GM12801 (cell line): ENCODE measurements around the gene MEI4.

Source experiments
- TF ChIP-seq, protein P1 (sequence below): IDR thresholded peaks from one replicate; pipeline ENCODE4 v1.5.1; 2011; ENCODE audit warnings: control low read depth; ENCODE audit not compliant: insufficient read length; ENCODE audit errors: extremely low read depth

Gene MEI4

DNA sequence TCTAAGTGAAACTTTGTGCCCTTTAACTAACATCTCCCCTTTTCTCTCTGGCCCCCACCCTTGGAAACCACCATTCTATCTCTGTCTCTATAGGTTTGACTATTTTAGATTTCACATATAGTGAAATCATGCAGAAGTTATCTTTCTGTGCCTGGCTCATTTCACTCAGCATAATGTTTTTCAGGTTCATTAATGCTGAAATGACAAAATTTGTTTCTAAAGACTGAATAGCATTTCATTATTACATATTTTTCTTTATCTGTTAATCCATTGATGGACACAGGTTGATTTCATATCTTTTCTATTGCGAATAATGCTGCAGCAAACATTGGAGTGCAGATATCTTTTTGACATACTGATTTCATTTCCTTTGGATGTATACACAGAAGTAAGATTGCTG lies 30.7 kb downstream of the MEI4 start:
- TF ChIP-seq, protein P1, sequence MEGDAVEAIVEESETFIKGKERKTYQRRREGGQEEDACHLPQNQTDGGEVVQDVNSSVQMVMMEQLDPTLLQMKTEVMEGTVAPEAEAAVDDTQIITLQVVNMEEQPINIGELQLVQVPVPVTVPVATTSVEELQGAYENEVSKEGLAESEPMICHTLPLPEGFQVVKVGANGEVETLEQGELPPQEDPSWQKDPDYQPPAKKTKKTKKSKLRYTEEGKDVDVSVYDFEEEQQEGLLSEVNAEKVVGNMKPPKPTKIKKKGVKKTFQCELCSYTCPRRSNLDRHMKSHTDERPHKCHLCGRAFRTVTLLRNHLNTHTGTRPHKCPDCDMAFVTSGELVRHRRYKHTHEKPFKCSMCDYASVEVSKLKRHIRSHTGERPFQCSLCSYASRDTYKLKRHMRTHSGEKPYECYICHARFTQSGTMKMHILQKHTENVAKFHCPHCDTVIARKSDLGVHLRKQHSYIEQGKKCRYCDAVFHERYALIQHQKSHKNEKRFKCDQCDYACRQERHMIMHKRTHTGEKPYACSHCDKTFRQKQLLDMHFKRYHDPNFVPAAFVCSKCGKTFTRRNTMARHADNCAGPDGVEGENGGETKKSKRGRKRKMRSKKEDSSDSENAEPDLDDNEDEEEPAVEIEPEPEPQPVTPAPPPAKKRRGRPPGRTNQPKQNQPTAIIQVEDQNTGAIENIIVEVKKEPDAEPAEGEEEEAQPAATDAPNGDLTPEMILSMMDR = no peak

DNA sequence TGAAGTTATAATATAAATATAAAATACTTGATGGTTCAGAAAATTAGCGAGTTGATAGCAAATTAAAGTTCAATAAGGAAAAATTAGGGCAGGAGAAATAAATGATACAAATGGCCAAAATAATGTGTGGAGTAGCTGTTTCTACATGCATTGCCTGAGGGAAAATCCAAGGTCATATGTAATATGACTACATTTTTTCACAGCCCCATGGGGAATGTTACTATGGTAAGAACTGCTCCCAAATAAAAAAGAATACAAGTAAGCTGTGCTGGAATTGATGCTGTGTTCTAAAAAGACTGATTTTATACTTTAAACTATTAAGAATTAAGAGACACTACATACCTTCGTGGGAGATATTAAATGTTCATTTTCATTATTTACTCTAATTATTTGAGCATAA lies 34.1 kb downstream of the MEI4 start:
- TF ChIP-seq, protein P1 = no peak

DNA sequence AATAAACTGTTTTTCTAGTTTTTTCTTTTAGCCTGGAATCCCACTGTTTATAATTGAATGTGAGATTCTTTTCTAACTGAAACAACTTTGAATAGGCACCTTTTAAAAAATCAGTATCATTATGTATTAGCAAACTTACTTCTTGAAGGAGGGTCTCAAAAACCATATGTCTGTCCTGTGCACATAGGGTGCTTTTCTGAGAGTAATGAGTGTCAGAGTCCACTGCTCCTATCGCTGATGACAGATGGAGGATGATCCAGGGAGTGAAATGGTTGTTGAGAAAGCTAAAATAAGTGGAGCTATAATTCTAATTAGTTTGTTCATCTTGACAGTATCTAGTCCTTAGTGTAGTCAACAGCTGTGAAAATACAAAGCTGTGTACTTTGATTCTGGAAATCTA lies 35.8 kb downstream of the MEI4 start:
- TF ChIP-seq, protein P1 = no peak

DNA sequence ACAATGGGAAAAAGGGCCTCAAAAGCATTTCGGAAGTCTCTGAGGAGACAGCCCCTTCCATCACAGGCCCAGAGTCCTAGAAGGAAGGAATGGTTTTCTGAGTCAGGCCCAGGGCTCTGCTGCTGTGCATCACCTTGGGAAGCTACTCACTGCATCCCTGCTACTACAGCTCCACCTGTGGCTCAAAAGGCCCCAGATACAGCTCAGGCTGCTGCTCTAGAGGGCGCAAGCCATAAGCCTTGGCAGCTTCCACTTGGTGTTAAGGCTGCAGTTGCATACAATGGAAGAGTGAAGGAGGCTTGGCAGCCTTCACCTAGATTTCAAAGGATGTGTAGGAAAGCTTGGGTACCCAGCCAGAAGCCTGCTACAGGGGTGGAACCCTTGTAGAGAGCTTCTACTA lies 54.8 kb downstream of the MEI4 start:
- TF ChIP-seq, protein P1 = no peak

DNA sequence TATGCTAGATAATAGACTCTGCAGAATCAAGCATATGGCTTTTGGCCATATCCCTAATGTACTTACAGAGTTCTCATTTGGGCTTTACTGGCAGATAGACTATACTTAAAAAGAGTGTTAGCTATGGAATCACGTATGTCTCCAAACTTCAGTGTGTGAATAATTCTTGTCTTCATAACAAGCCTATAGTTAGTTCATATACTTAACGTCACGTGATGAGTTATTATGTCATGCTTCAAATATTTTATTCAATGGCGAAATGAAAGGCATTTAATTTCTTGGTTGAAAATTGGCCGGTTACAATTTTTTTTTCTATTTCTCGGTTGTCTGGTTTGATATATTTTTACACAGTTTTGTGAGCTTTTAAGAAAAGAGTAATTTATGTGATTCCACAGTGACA lies 62.7 kb downstream of the MEI4 start:
- TF ChIP-seq, protein P1 = no peak

DNA sequence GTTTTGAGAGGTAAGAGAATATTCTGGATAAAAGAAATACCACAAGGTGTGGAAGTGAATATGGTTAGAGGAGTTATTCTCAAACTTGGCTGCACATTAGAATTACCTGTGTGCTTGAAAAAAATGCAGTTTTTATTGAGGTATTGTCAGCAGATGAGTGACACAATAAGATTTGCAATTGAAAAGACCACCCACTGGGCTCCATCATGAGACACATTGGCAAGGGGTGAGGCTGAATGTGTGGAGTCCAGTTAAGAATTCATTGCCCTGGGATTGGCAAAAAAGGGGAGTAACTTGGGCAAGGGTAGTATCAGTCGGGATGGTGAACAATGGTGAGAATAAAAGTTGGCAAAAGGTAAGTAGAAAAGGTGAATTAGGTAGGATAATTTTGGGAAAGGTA lies 63.5 kb downstream of the MEI4 start:
- TF ChIP-seq, protein P1 = no peak

DNA sequence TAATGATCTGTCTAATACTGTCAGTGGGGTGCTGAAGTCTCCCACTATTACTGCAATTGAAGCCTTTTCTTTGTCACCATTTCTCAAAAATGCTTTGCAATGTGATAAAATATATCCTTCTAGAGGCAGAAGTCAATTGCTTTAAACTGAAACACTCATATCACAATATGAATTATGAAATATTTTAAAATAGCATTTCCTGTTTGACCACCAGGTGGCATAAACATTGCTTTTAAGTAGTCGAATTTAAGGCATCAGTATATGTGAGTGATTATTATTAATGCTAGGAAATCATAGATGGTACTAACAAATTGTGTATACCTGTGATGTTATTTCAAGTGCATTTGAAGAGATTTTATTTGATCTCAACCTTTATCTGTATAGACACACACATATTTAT lies 87.5 kb downstream of the MEI4 start:
- TF ChIP-seq, protein P1 = no peak

DNA sequence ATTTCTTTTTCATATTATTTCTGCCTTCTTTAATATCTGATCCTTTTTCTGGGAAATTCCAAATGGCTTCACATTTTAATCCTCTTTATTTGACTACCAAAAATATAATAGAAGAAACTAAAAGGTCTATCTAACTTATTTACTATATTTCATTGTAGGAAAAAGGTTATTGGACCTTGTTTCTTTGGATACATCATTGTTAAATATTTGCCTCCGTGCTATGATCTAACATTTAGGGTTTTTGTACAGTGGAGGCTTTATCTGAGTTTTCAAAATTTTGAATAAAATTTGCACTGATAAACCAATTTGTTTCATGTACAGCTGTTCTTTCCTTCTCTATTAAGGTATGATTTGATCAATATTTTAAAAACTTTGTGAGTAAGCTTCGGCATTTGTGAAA lies 109.5 kb downstream of the MEI4 start:
- TF ChIP-seq, protein P1 = no peak
